ENCODE measurements around the gene AUTS2.

Gene AUTS2

GRCh38 chr7:70066844-70067243 is 468.6 kb downstream of the AUTS2 start:
- Histone ChIP-seq H3K4me3 (ENCODE audit: low read length in 2 of 2) (no peak overlapping the region), H3K9ac (ENCODE audit: low read length in 2 of 2) (no peak overlapping the region), H3K27me3 (ENCODE audit: control insufficient read depth in 1 of 2, insufficient read depth in 2 of 2, low read length in 2 of 2) (no peaks in the 10 kb centered on the region), H3K9me3 (ENCODE audit: control insufficient read depth in 2 of 2, low read length in 2 of 2) (no peaks in the 10 kb centered on the region), H3K27ac (ENCODE audit: low read length) (no peak overlapping the region), H3K4me1 (ENCODE audit: control insufficient read depth, insufficient read depth, low read length) (peaks cover 12% of the 10 kb centered on the region), H3K36me3 (ENCODE audit: control insufficient read depth in 2 of 2, insufficient read depth in 2 of 2, low read length in 2 of 2) (no peaks in the 10 kb centered on the region)

- no peaks in the 10 kb centered on the region for H3K27me3 ChIP-seq (ENCODE audit: control insufficient read depth in 1 of 2, insufficient read depth in 2 of 2, low read length in 2 of 2)
- no peaks in the 10 kb centered on the region for H3K9me3 ChIP-seq (ENCODE audit: control insufficient read depth in 2 of 2, low read length in 2 of 2)
- H3K4me1 ChIP-seq (ENCODE audit: control insufficient read depth, insufficient read depth, low read length) = peaks cover 19% of the 10 kb centered on the region
- H3K36me3 ChIP-seq (ENCODE audit: control insufficient read depth in 2 of 2, insufficient read depth in 2 of 2, low read length in 2 of 2) = no peaks in the 10 kb centered on the region
- no peak overlapping the region for H3K4me3 ChIP-seq (ENCODE audit: low read length in 2 of 2)
- H3K9ac ChIP-seq (ENCODE audit: low read length in 2 of 2) = no peak overlapping the region
- no peak overlapping the region for H3K27ac ChIP-seq (ENCODE audit: low read length)
Observed at GRCh38 chr7:70068531-70068930, 470.3 kb downstream of the AUTS2 start.

- Histone ChIP-seq H3K4me3 (ENCODE audit: low read length in 2 of 2) (no peak overlapping the region), H3K9ac (ENCODE audit: low read length in 2 of 2) (no peak overlapping the region), H3K9me3 (ENCODE audit: control insufficient read depth in 2 of 2, low read length in 2 of 2) (no peaks in the 10 kb centered on the region), H3K36me3 (ENCODE audit: control insufficient read depth in 2 of 2, insufficient read depth in 2 of 2, low read length in 2 of 2) (no peaks in the 10 kb centered on the region), H3K27me3 (ENCODE audit: control insufficient read depth in 1 of 2, insufficient read depth in 2 of 2, low read length in 2 of 2) (no peaks in the 10 kb centered on the region), H3K27ac (ENCODE audit: low read length) (no peak overlapping the region), H3K4me1 (ENCODE audit: control insufficient read depth, insufficient read depth, low read length) (peaks cover 14% of the 10 kb centered on the region)
Observed at GRCh38 chr7:70069977-70070376, 471.7 kb downstream of the AUTS2 start.

GRCh38 chr7:70071766-70072165 is 473.5 kb downstream of the AUTS2 start:
- Histone ChIP-seq H3K9ac (ENCODE audit: low read length in 2 of 2) (no peak overlapping the region), H3K9me3 (ENCODE audit: control insufficient read depth in 2 of 2, low read length in 2 of 2) (no peaks in the 10 kb centered on the region), H3K27ac (ENCODE audit: low read length) (peak overlapping the region; percentile 53), H3K4me1 (ENCODE audit: control insufficient read depth, insufficient read depth, low read length) (peaks cover 14% of the 10 kb centered on the region), H3K27me3 (ENCODE audit: control insufficient read depth in 1 of 2, insufficient read depth in 2 of 2, low read length in 2 of 2) (no peaks in the 10 kb centered on the region), H3K4me3 (ENCODE audit: low read length in 2 of 2) (no peak overlapping the region), H3K36me3 (ENCODE audit: control insufficient read depth in 2 of 2, insufficient read depth in 2 of 2, low read length in 2 of 2) (no peaks in the 10 kb centered on the region)

- H3K4me3 ChIP-seq (ENCODE audit: low read length in 2 of 2) = no peak overlapping the region
- no peaks in the 10 kb centered on the region for H3K36me3 ChIP-seq (ENCODE audit: control insufficient read depth in 2 of 2, insufficient read depth in 2 of 2, low read length in 2 of 2)
- H3K27me3 ChIP-seq (ENCODE audit: control insufficient read depth in 1 of 2, insufficient read depth in 2 of 2, low read length in 2 of 2) = no peaks in the 10 kb centered on the region
- no peak overlapping the region for H3K9ac ChIP-seq (ENCODE audit: low read length in 2 of 2)
- peaks cover 14% of the 10 kb centered on the region for H3K4me1 ChIP-seq (ENCODE audit: control insufficient read depth, insufficient read depth, low read length)
- peak overlapping the region; percentile 53 for H3K27ac ChIP-seq (ENCODE audit: low read length)
- no peaks in the 10 kb centered on the region for H3K9me3 ChIP-seq (ENCODE audit: control insufficient read depth in 2 of 2, low read length in 2 of 2)
Observed at GRCh38 chr7:70072220-70072619, 473.9 kb downstream of the AUTS2 start.

- Histone ChIP-seq H3K9ac (ENCODE audit: low read length in 2 of 2) (no peak overlapping the region), H3K9me3 (ENCODE audit: control insufficient read depth in 2 of 2, low read length in 2 of 2) (no peaks in the 10 kb centered on the region), H3K27me3 (ENCODE audit: control insufficient read depth in 1 of 2, insufficient read depth in 2 of 2, low read length in 2 of 2) (no peaks in the 10 kb centered on the region), H3K27ac (ENCODE audit: low read length) (no peak overlapping the region), H3K4me3 (ENCODE audit: low read length in 2 of 2) (no peak overlapping the region), H3K4me1 (ENCODE audit: control insufficient read depth, insufficient read depth, low read length) (peaks cover 13% of the 10 kb centered on the region), H3K36me3 (ENCODE audit: control insufficient read depth in 2 of 2, insufficient read depth in 2 of 2, low read length in 2 of 2) (no peaks in the 10 kb centered on the region)
Observed at GRCh38 chr7:70076325-70076724, 478.1 kb downstream of the AUTS2 start.

- Histone ChIP-seq H3K27me3 (ENCODE audit: control insufficient read depth in 1 of 2, insufficient read depth in 2 of 2, low read length in 2 of 2) (no peaks in the 10 kb centered on the region), H3K27ac (ENCODE audit: low read length) (no peak overlapping the region), H3K36me3 (ENCODE audit: control insufficient read depth in 2 of 2, insufficient read depth in 2 of 2, low read length in 2 of 2) (no peaks in the 10 kb centered on the region), H3K9me3 (ENCODE audit: control insufficient read depth in 2 of 2, low read length in 2 of 2) (peaks cover 0 to 3% of the 10 kb centered on the region in 2 donors), H3K4me1 (ENCODE audit: control insufficient read depth, insufficient read depth, low read length) (no peaks in the 10 kb centered on the region), H3K9ac (ENCODE audit: low read length in 2 of 2) (no peak overlapping the region), H3K4me3 (ENCODE audit: low read length in 2 of 2) (no peak overlapping the region)
Observed at GRCh38 chr7:70082099-70082611, 483.9 kb downstream of the AUTS2 start.

GRCh38 chr7:70091362-70091761 is 493.1 kb downstream of the AUTS2 start:
- H3K4me1 ChIP-seq (ENCODE audit: control insufficient read depth, insufficient read depth, low read length) = peaks cover 4% of the 10 kb centered on the region
- H3K36me3 ChIP-seq (ENCODE audit: control insufficient read depth in 2 of 2, insufficient read depth in 2 of 2, low read length in 2 of 2) = no peaks in the 10 kb centered on the region
- H3K9me3 ChIP-seq (ENCODE audit: control insufficient read depth in 2 of 2, low read length in 2 of 2) = no peaks in the 10 kb centered on the region
- H3K27me3 ChIP-seq (ENCODE audit: control insufficient read depth in 1 of 2, insufficient read depth in 2 of 2, low read length in 2 of 2) = no peaks in the 10 kb centered on the region
- no peak overlapping the region for H3K9ac ChIP-seq (ENCODE audit: low read length in 2 of 2)
- no peak overlapping the region for H3K4me3 ChIP-seq (ENCODE audit: low read length in 2 of 2)
- no peak overlapping the region for H3K27ac ChIP-seq (ENCODE audit: low read length)

- H3K4me3 ChIP-seq (ENCODE audit: low read length in 2 of 2) = peak overlapping the region in 1 of 2 donors; percentile 47
- H3K9ac ChIP-seq (ENCODE audit: low read length in 2 of 2) = no peak overlapping the region
- H3K27me3 ChIP-seq (ENCODE audit: control insufficient read depth in 1 of 2, insufficient read depth in 2 of 2, low read length in 2 of 2) = no peaks in the 10 kb centered on the region
- no peaks in the 10 kb centered on the region for H3K36me3 ChIP-seq (ENCODE audit: control insufficient read depth in 2 of 2, insufficient read depth in 2 of 2, low read length in 2 of 2)
- H3K4me1 ChIP-seq (ENCODE audit: control insufficient read depth, insufficient read depth, low read length) = peaks cover 4% of the 10 kb centered on the region
- no peaks in the 10 kb centered on the region for H3K9me3 ChIP-seq (ENCODE audit: control insufficient read depth in 2 of 2, low read length in 2 of 2)
- no peak overlapping the region for H3K27ac ChIP-seq (ENCODE audit: low read length)
Observed at GRCh38 chr7:70092314-70093204, 494.3 kb downstream of the AUTS2 start.

- Histone ChIP-seq H3K27ac (ENCODE audit: low read length) (no peak overlapping the region), H3K4me3 (ENCODE audit: low read length in 2 of 2) (peak overlapping the region in 1 of 2 donors; percentile 47)
Observed at GRCh38 chr7:70093205-70093904, 495.1 kb downstream of the AUTS2 start.

More at GRCh38 chr7:70093205-70093904, 495.1 kb downstream of the AUTS2 start:
- Histone ChIP-seq H3K4me1 (ENCODE audit: control insufficient read depth, insufficient read depth, low read length) (peaks cover 4% of the 10 kb centered on the region), H3K9ac (ENCODE audit: low read length in 2 of 2) (no peak overlapping the region), H3K9me3 (ENCODE audit: control insufficient read depth in 2 of 2, low read length in 2 of 2) (no peaks in the 10 kb centered on the region), H3K27me3 (ENCODE audit: control insufficient read depth in 1 of 2, insufficient read depth in 2 of 2, low read length in 2 of 2) (no peaks in the 10 kb centered on the region), H3K36me3 (ENCODE audit: control insufficient read depth in 2 of 2, insufficient read depth in 2 of 2, low read length in 2 of 2) (no peaks in the 10 kb centered on the region)
